Measurements from ENCODE around the gene DEFB113. TPM values are rescaled to one million over a fixed set of nuclear protein-coding genes. Genes with fewer than 3 reads are reported as not detected.

DEFB113 gene
- polyA plus RNA-seq, 3 donors: not detected

DNA sequence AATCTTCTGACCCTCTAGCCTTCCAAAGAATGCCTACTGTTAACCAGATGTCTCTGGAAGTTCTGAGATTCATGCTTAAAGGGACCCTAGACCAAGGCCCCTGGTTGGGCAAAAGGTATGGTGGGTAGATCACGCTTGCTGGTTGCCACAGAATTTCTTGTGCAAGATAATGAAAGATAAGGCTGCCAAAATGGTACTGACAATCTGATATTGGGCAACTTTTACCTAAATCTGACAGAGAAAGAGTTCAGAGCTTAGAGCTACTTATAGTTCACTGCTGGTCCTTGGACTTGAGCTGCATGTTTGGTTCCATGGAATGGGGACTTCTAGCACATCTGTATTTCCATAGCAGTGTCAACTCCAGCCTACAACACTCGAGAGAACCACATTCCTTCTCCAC, 17.5 kb downstream of the DEFB113 start:
- TF ChIP-seq, protein P1, sequence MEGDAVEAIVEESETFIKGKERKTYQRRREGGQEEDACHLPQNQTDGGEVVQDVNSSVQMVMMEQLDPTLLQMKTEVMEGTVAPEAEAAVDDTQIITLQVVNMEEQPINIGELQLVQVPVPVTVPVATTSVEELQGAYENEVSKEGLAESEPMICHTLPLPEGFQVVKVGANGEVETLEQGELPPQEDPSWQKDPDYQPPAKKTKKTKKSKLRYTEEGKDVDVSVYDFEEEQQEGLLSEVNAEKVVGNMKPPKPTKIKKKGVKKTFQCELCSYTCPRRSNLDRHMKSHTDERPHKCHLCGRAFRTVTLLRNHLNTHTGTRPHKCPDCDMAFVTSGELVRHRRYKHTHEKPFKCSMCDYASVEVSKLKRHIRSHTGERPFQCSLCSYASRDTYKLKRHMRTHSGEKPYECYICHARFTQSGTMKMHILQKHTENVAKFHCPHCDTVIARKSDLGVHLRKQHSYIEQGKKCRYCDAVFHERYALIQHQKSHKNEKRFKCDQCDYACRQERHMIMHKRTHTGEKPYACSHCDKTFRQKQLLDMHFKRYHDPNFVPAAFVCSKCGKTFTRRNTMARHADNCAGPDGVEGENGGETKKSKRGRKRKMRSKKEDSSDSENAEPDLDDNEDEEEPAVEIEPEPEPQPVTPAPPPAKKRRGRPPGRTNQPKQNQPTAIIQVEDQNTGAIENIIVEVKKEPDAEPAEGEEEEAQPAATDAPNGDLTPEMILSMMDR (IDR thresholded peaks at IDR 0.05): no peak

DNA sequence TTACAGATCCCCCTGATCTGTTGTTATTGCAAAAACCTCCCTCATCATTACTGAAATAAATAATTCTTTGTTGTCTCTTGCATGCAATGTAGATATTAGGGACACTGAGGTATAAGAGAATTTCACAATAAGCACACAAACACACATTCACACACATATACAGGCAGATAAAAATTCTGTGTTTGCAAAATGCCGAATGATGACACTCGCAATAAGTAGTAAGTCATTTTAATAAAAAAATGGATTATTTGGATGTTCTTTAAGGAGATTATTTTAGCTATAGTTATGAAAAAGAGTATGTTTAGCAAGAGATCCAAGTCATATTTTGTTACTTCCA, 19.0 kb downstream of the DEFB113 start:
- Histone ChIP-seq H3K9ac (ENCODE audit: insufficient read depth, low read length, poor library complexity, severe bottlenecking) (no peak overlapping the region), H3K4me2 (replicated peaks; ENCODE audit: extremely low read depth, low read length, poor library complexity, severe bottlenecking) (no peak overlapping the region), H3K79me2 (ENCODE audit: insufficient read depth, low read length) (no peaks in the 10 kb centered on the region), H3K27me3 (ENCODE audit: control insufficient read depth in 2 of 2, insufficient read depth in 2 of 2, low read length in 2 of 2) (no peaks in the 10 kb centered on the region), H3K9me3 (replicated peaks in 1 of 2; ENCODE audit: control insufficient read depth in 1 of 2, insufficient read depth in 1 of 2, low read length in 2 of 2) (no peaks in the 10 kb centered on the region), H3K4me3 (replicated peaks in 1 of 3; ENCODE audit: low read depth in 2 of 3, low read length in 3 of 3) (no peak overlapping the region), H4K20me1 (ENCODE audit: insufficient read depth, low read length) (no peaks in the 10 kb centered on the region), H2AFZ (ENCODE audit: insufficient read depth, low read depth, low read length, poor library complexity, severe bottlenecking) (no peak overlapping the region), H3K27ac (ENCODE audit: low read depth in 1 of 2, low read length in 2 of 2) (no peak overlapping the region), H3K4me1 (ENCODE audit: control insufficient read depth in 1 of 2, insufficient read depth in 2 of 2, low read length in 2 of 2) (no peaks in the 10 kb centered on the region), H3K36me3 (replicated peaks in 1 of 2; ENCODE audit: control insufficient read depth in 1 of 2, insufficient read depth in 2 of 2, low read length in 2 of 2) (no peaks in the 10 kb centered on the region)
- Mint-ChIP-seq H3K27me3 (ENCODE audit: low read depth in 3 of 3) (peaks cover 0 to 2% (median 0%) of the 10 kb centered on the region in 3 donors), H3K4me1 (no peaks in the 10 kb centered on the region), H3K9me3 (peaks cover 0 to 4% (median 1%) of the 10 kb centered on the region in 7 donors), H3K36me3 (no peaks in the 10 kb centered on the region), H3K27ac (no peak overlapping the region), H3K4me3 (no peak overlapping the region)
- no peak for DNase-seq
- intact Hi-C loops (cut with micrococcal nuclease): no loop called here
- no CpG with 5 or more reads among the region's 2 CpGs for WGBS (ENCODE audit: insufficient coverage)
- TF ChIP-seq, protein P1 (IDR thresholded peaks at IDR 0.05): no peak

More for the DNA sequence above, 17.5 kb downstream of the DEFB113 start:
- peaks cover 0 to 5% (median 2%) of the 10 kb centered on the region in 7 donors for H3K9me3 Mint-ChIP-seq
- intact Hi-C loops (cut with micrococcal nuclease): no loop called here
- H3K9me3 ChIP-seq (replicated peaks in 1 of 2; ENCODE audit: control insufficient read depth in 1 of 2, insufficient read depth in 1 of 2, low read length in 2 of 2): no peaks in the 10 kb centered on the region
- no peak for DNase-seq
- no peak overlapping the region for H3K4me3 Mint-ChIP-seq
- no peak overlapping the region for H3K4me2 ChIP-seq (replicated peaks; ENCODE audit: extremely low read depth, low read length, poor library complexity, severe bottlenecking)
- no peaks in the 10 kb centered on the region for H3K27me3 Mint-ChIP-seq (ENCODE audit: low read depth in 3 of 3)
- no peak overlapping the region for H3K27ac ChIP-seq (ENCODE audit: low read depth in 1 of 2, low read length in 2 of 2)
- H3K36me3 Mint-ChIP-seq: no peaks in the 10 kb centered on the region
- no peaks in the 10 kb centered on the region for H3K79me2 ChIP-seq (ENCODE audit: insufficient read depth, low read length)
- H3K27me3 ChIP-seq (ENCODE audit: control insufficient read depth in 2 of 2, insufficient read depth in 2 of 2, low read length in 2 of 2): no peaks in the 10 kb centered on the region
- H3K4me3 ChIP-seq (replicated peaks in 1 of 3; ENCODE audit: low read depth in 2 of 3, low read length in 3 of 3): no peak overlapping the region
- H4K20me1 ChIP-seq (ENCODE audit: insufficient read depth, low read length): no peaks in the 10 kb centered on the region
- no CpG with 5 or more reads among the region's 2 CpGs for WGBS (ENCODE audit: insufficient coverage)
- no peaks in the 10 kb centered on the region for H3K4me1 Mint-ChIP-seq
- H3K36me3 ChIP-seq (replicated peaks in 1 of 2; ENCODE audit: control insufficient read depth in 1 of 2, insufficient read depth in 2 of 2, low read length in 2 of 2): no peaks in the 10 kb centered on the region
- no peak overlapping the region for H2AFZ ChIP-seq (ENCODE audit: insufficient read depth, low read depth, low read length, poor library complexity, severe bottlenecking)
- H3K27ac Mint-ChIP-seq: no peak overlapping the region
- no peak overlapping the region for H3K9ac ChIP-seq (ENCODE audit: insufficient read depth, low read length, poor library complexity, severe bottlenecking)
- no peaks in the 10 kb centered on the region for H3K4me1 ChIP-seq (ENCODE audit: control insufficient read depth in 1 of 2, insufficient read depth in 2 of 2, low read length in 2 of 2)

All from CD14-positive monocyte (primary cell).